Neural cell (in vitro differentiated cells): ENCODE data around the gene SUSD3.

ENCODE experiments used
- EP300 ChIP-seq: fragments of 450-650 bp; conservative IDR thresholded peaks from 2 replicates; pipeline ENCODE4 v1.6.1; 2014; ENCODE audit warnings: antibody characterized with exemption, mild to moderate bottlenecking, moderate library complexity; ENCODE audit not compliant: poor library complexity, severe bottlenecking
- EZH2 ChIP-seq: fragments of 200-600, 300-800 bp; shearing (Covaris generic), sonication (generic); IDR thresholded peaks from 2 replicates; pipeline ENCODE4 v1.6.1; 2014; ENCODE audit warnings: antibody characterized with exemption, low read length, borderline replicate concordance, mild to moderate bottlenecking; ENCODE audit not compliant: insufficient read depth, poor library complexity, severe bottlenecking
- MXI1 ChIP-seq: fragments of 450-650 bp; conservative IDR thresholded peaks from 2 replicates; pipeline ENCODE4 v1.6.1; 2014; ENCODE audit warnings: antibody characterized with exemption, mild to moderate bottlenecking; ENCODE audit not compliant: poor library complexity, severe bottlenecking
- POLR2AphosphoS5 ChIP-seq: IDR thresholded peaks from 2 replicates; pipeline ENCODE4 v1.6.1; 2012
- RAD21 ChIP-seq: fragments of 450-650 bp; conservative IDR thresholded peaks from 2 replicates; pipeline ENCODE4 v1.6.1; 2014; ENCODE audit warnings: antibody characterized with exemption, mild to moderate bottlenecking, moderate library complexity
- SMC3 ChIP-seq: fragments of 450-650 bp; conservative IDR thresholded peaks from 2 replicates; pipeline ENCODE4 v1.6.1; 2014; ENCODE audit warnings: antibody characterized with exemption, mild to moderate bottlenecking, moderate library complexity; ENCODE audit not compliant: poor library complexity
- TAF1 ChIP-seq: IDR thresholded peaks from 2 replicates; pipeline ENCODE4 v1.6.1; 2012; ENCODE audit warnings: low read depth
- TF ChIP-seq, protein P1 (sequence below): fragments of 450-650 bp; IDR thresholded peaks from 2 replicates; pipeline ENCODE4 v1.5.1; 2014; ENCODE audit warnings: antibody characterized with exemption, mild to moderate bottlenecking, moderate library complexity; ENCODE audit not compliant: poor library complexity, severe bottlenecking
- TF ChIP-seq, protein P2 (sequence below): IDR thresholded peaks from 2 replicates; pipeline ENCODE4 v1.6.1; 2012; ENCODE audit warnings: borderline replicate concordance

DNA sequence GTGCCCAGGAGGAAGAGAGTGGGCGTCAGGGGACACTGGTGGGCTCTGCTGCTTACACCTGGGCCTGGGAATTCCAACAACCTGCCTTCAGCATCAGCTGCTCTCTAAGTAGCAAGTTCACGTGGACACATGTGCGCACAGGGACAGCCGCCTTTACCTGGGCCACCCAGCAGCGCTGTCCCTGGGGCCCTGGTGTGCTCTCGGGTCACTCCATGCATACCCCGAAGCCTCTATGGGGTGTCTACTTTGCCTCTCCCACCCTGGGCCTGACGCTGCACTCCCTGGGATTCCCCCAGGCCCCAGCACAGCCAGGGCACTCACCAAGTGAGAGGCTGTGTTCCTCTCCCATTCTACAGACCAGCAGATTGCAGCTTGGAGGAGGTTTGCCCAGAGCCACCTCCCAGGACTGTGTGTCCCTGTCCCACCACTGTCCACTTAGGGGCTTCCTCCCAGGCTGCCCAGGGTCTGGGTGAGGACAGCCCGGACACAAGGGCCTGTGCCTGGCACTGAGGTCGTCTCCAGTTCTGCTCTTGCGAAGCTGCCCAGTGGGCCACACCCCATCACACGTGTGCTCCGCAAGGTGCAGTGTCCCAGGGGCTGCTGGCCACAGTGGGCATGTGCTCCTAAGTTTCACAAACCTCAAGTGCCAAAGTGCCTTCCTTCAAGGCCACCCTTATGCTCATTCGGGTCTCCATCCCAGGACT, 69.7 kb downstream of the SUSD3 start:
- no peak for TF ChIP-seq SMC3
- TF ChIP-seq, protein P1, sequence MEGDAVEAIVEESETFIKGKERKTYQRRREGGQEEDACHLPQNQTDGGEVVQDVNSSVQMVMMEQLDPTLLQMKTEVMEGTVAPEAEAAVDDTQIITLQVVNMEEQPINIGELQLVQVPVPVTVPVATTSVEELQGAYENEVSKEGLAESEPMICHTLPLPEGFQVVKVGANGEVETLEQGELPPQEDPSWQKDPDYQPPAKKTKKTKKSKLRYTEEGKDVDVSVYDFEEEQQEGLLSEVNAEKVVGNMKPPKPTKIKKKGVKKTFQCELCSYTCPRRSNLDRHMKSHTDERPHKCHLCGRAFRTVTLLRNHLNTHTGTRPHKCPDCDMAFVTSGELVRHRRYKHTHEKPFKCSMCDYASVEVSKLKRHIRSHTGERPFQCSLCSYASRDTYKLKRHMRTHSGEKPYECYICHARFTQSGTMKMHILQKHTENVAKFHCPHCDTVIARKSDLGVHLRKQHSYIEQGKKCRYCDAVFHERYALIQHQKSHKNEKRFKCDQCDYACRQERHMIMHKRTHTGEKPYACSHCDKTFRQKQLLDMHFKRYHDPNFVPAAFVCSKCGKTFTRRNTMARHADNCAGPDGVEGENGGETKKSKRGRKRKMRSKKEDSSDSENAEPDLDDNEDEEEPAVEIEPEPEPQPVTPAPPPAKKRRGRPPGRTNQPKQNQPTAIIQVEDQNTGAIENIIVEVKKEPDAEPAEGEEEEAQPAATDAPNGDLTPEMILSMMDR = no peak
- no peak for TF ChIP-seq POLR2AphosphoS5
- no peak for TF ChIP-seq EP300
- TF ChIP-seq RAD21 = no peak
- no peak for TF ChIP-seq EZH2
- TF ChIP-seq TAF1 = no peak
- no peak for TF ChIP-seq MXI1
- TF ChIP-seq, protein P2, sequence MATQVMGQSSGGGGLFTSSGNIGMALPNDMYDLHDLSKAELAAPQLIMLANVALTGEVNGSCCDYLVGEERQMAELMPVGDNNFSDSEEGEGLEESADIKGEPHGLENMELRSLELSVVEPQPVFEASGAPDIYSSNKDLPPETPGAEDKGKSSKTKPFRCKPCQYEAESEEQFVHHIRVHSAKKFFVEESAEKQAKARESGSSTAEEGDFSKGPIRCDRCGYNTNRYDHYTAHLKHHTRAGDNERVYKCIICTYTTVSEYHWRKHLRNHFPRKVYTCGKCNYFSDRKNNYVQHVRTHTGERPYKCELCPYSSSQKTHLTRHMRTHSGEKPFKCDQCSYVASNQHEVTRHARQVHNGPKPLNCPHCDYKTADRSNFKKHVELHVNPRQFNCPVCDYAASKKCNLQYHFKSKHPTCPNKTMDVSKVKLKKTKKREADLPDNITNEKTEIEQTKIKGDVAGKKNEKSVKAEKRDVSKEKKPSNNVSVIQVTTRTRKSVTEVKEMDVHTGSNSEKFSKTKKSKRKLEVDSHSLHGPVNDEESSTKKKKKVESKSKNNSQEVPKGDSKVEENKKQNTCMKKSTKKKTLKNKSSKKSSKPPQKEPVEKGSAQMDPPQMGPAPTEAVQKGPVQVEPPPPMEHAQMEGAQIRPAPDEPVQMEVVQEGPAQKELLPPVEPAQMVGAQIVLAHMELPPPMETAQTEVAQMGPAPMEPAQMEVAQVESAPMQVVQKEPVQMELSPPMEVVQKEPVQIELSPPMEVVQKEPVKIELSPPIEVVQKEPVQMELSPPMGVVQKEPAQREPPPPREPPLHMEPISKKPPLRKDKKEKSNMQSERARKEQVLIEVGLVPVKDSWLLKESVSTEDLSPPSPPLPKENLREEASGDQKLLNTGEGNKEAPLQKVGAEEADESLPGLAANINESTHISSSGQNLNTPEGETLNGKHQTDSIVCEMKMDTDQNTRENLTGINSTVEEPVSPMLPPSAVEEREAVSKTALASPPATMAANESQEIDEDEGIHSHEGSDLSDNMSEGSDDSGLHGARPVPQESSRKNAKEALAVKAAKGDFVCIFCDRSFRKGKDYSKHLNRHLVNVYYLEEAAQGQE = no peak
